Measurements from ENCODE around the gene HECW1.

HECW1 gene

DNA sequence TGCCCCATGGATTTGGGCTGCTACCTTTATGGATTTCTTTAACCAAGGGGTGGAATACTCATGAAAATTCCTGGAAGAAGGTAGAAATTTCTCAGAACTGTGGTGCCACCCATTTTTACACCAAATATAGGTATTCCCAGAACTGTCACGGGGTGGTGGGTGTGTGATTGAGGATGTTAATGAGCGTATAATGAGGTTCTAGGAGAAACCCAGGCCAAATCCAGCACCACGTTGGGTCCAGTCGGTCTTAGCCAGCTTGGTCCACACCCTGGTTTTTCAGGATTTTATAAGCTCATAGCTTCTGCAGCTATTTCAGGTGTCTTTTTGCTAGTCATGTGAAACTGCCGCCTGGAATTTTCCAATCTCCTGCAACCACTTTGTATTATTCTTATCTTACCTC lies 83.3 kb downstream of the HECW1 start:
- H3K9me3 ChIP-seq: no peaks in the 10 kb centered on the region
- peaks cover 6% of the 10 kb centered on the region for H3K27me3 ChIP-seq
- no peak for TF ChIP-seq CTCF (IDR thresholded peaks at IDR 0.05)
- no peak overlapping the region for H3K4me3 ChIP-seq (ENCODE audit: low read depth in 1 of 2, low read length in 1 of 2)
- no peaks in the 10 kb centered on the region for H3K36me3 ChIP-seq
- no peak overlapping the region for H3K27ac ChIP-seq
- no peaks in the 10 kb centered on the region for H3K4me1 ChIP-seq (ENCODE audit: control insufficient read depth in 1 of 2, insufficient read depth in 1 of 2, low read depth in 1 of 2, low read length in 1 of 2)

DNA sequence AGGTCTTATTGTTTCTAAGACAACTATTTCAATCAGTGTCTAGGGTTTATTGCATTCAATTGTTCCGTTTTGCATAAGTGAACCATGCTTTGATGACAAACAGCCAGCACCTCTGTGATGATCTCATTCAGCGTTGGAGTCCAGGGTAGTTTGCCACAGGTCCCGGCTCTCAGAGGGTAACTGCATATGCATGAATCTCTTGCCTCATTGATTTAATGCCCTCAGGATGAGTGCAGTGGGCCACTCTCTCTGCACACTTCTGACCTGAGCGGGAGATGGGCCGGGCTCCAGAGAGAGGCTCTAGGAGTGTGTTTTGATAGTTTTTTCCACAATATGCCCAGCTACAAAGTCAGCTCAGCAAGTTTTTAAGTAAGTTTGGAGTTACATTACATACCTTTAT lies 83.9 kb downstream of the HECW1 start:
- H3K4me3 ChIP-seq (ENCODE audit: low read depth in 1 of 2, low read length in 1 of 2): no peak overlapping the region
- H3K27me3 ChIP-seq: peaks cover 6% of the 10 kb centered on the region
- no peak for TF ChIP-seq CTCF (IDR thresholded peaks at IDR 0.05)
- H3K9me3 ChIP-seq: no peaks in the 10 kb centered on the region
- no peaks in the 10 kb centered on the region for H3K36me3 ChIP-seq
- no peak overlapping the region for H3K27ac ChIP-seq
- H3K4me1 ChIP-seq (ENCODE audit: control insufficient read depth in 1 of 2, insufficient read depth in 1 of 2, low read depth in 1 of 2, low read length in 1 of 2): no peaks in the 10 kb centered on the region

- no peaks in the 10 kb centered on the region for H3K36me3 ChIP-seq
- no peak for TF ChIP-seq CTCF (IDR thresholded peaks at IDR 0.05)
- no peak overlapping the region for H3K4me3 ChIP-seq (ENCODE audit: low read depth in 1 of 2, low read length in 1 of 2)
Measured at GRCh38 chr7:43198016-43198415, 85.6 kb downstream of the HECW1 start.

DNA sequence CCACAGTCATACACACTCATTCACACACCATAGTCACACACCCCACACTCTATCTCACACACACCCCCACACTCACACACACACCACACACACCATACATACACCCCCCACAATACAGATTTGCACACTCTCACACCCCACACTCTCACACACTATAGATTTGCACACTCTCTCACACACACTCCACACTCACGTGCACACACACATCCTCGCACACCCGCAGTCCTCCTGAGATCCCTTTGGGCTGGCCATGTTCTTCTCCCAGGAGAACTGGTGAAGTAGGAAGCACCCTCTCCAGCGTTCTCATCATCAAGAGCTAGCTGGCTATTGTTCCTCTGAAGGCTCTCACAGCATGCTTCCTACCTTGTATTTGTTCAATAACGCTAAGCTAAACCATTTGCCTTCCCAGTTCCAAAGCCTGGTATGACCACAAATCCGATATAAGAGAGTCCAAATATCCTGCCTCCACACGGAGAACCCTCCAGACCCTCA lies 86.2 kb downstream of the HECW1 start:
- Histone ChIP-seq H3K4me1 (ENCODE audit: control insufficient read depth in 1 of 2, insufficient read depth in 1 of 2, low read depth in 1 of 2, low read length in 1 of 2) (no peaks in the 10 kb centered on the region), H3K27ac (no peak overlapping the region), H3K4me3 (ENCODE audit: low read depth in 1 of 2, low read length in 1 of 2) (no peak overlapping the region), H3K36me3 (no peaks in the 10 kb centered on the region), H3K27me3 (peaks cover 6% of the 10 kb centered on the region), H3K9me3 (no peaks in the 10 kb centered on the region)
- no peak for TF ChIP-seq CTCF (IDR thresholded peaks at IDR 0.05)

More at GRCh38 chr7:43198016-43198415, 85.6 kb downstream of the HECW1 start:
- no peaks in the 10 kb centered on the region for H3K9me3 ChIP-seq
- no peak overlapping the region for H3K27ac ChIP-seq
- H3K27me3 ChIP-seq: peaks cover 6% of the 10 kb centered on the region
- no peaks in the 10 kb centered on the region for H3K4me1 ChIP-seq (ENCODE audit: control insufficient read depth in 1 of 2, insufficient read depth in 1 of 2, low read depth in 1 of 2, low read length in 1 of 2)

- Histone ChIP-seq H3K4me1 (ENCODE audit: control insufficient read depth in 1 of 2, insufficient read depth in 1 of 2, low read depth in 1 of 2, low read length in 1 of 2) (no peaks in the 10 kb centered on the region), H3K27ac (no peak overlapping the region), H3K4me3 (ENCODE audit: low read depth in 1 of 2, low read length in 1 of 2) (no peak overlapping the region), H3K9me3 (no peaks in the 10 kb centered on the region), H3K36me3 (no peaks in the 10 kb centered on the region), H3K27me3 (peaks cover 6% of the 10 kb centered on the region)
- TF ChIP-seq CTCF (IDR thresholded peaks at IDR 0.05): no peak
Measured at GRCh38 chr7:43199371-43200160, 87.1 kb downstream of the HECW1 start.
